GM12873 (cell line): ENCODE measurements around the gene GRID2.

Experiments used
- TF ChIP-seq, protein P1 (sequence below): IDR thresholded peaks from 2 replicates; pipeline ENCODE4 v1.5.1; 2012; ENCODE audit warnings: low read depth, mild to moderate bottlenecking, moderate library complexity, low read length, control low read depth; ENCODE audit not compliant: insufficient read depth; ENCODE audit errors: missing control alignments

GRID2 gene

DNA sequence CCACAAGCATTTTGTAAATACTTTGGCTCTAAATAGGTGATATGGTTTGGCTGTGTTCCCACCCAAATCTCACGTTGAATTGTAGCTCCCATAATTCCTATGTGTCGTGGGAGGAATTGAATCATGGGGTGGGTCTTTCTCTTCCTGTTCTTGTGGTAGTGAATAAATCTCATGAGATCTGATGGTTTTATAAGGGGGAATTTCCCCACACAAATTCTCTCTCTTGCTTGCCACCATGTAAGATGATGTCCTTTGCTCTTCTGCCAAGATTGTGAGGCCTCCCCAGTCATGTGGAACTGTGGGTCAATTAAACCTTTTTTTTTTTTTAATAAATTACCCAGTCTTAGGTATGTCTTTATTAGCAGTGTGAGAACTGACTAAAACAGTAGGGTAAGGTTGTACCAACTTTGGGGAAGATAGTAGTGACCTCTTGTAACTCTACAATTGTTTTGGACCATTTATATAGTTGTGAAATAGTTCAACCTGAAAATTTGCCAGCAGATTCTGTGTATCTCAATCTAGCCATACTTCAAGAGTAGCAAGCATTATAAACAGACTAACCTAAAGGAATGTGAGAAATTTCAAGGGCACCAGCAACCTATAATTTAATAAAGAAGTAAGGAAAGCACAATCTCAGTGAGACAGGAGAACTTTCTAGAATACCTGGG lies 727.8 kb downstream of the GRID2 start:
- TF ChIP-seq, protein P1, sequence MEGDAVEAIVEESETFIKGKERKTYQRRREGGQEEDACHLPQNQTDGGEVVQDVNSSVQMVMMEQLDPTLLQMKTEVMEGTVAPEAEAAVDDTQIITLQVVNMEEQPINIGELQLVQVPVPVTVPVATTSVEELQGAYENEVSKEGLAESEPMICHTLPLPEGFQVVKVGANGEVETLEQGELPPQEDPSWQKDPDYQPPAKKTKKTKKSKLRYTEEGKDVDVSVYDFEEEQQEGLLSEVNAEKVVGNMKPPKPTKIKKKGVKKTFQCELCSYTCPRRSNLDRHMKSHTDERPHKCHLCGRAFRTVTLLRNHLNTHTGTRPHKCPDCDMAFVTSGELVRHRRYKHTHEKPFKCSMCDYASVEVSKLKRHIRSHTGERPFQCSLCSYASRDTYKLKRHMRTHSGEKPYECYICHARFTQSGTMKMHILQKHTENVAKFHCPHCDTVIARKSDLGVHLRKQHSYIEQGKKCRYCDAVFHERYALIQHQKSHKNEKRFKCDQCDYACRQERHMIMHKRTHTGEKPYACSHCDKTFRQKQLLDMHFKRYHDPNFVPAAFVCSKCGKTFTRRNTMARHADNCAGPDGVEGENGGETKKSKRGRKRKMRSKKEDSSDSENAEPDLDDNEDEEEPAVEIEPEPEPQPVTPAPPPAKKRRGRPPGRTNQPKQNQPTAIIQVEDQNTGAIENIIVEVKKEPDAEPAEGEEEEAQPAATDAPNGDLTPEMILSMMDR, result no peak

DNA sequence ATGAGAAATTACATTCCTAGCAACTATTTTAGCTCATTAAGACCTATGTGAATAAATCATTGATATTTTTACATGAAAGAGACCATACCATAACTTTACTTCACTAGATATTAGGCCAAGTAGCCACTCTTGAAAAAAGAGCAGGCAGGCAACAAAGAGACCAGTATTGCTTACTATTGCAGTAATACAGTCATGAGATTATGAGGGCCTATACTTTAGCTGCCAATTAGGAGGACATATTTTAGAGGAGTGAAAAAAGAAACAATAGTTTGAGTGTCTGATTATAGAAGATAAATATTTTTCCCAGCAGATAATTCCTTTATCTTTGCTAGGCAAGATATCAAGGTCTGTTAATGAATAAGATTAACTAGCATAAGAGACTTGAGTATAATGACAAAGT lies 739.0 kb downstream of the GRID2 start:
- TF ChIP-seq, protein P1, result no peak

DNA sequence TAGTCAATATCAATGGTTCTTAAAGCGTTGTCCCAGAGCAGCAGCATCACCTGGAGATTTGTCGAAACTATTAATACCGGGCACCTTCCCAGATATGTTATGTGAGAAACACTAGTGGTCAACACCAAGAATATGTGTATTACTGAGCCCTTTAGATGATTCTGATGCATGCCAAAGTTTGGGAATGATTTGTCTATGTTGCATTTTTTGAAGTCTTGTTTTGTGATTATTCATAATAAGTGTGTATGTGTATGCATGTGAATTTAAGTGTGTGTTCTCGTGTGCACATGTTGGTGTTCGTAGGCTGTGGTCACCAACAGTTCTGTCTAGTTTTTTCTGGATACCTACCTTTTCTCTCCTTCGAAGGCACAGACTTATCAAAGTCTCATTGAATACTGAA lies 749.4 kb downstream of the GRID2 start:
- TF ChIP-seq, protein P1, result no peak

DNA sequence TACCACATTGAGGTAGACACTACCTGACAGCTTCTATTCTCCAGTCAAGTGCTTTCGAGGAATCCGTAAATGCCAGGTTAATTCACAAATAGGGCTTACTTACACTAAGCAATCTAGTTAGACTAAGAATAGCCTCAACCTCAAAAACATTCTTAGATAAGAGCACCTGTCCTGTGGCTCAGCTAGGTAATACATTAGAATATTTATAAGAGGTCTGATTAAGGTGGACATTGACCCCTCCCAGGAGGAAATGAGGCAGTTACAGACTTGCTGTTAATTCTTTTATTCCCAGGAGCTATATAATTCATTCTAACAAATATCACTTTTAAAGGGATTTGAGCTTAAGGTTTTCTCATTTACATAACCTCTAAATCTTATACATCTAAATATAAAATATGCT lies 758.1 kb downstream of the GRID2 start:
- TF ChIP-seq, protein P1, result no peak

DNA sequence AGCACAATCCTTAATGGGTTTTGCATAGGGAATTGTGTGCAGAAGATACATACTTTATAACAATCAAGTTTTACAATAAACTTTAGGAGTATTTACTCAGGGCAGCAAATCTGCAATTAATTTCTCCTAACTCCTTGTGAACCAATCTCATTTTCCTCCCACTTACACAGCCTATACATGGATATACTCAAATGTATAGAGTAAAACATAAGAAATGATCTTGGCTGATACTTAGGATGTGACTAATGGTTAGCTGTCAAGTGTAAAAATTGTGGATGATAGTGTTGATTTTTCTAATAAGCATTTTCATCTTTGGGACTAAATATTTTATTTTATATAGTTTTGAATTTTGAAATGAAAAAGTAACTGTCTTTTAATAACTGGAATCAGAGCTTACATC lies 759.6 kb downstream of the GRID2 start:
- TF ChIP-seq, protein P1, result no peak

DNA sequence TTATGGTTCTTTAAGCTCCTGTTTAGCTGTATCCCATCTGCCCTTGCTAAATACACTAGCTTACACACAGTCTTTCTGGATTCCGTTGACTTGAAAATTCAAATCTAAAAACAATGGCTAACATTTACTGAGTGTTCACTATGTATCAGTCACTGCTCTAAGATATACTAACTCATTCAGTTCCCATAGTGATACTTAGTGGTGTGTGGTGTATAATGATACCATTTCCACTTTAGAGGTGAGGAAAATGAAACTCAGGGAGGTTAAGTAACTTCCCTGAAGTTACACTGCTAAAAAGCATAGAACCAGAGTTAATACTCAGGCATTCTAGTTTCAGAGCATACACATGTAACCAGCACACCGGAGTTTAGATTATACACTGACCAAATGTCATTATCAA lies 762.0 kb downstream of the GRID2 start:
- TF ChIP-seq, protein P1, result no peak

DNA sequence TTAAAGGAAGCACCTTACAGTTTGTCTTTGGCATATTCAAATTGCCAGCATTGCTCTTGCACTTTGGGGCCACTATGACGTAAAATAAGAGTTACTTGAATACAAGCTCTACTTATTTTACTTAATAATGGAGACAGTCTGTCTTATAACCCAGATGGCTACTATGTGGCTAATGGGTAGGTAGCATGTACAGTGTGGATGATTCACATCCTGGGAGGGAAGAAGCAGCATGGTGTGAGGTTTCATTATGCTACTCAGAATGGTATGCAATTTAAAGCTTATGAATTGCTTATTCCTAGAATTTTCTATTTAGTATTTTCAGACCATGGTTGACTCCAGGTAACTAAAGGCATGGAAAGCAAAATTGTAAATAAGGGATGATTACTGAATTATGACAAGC lies 763.0 kb downstream of the GRID2 start:
- TF ChIP-seq, protein P1, result no peak
